H9 (cell line): ENCODE measurements around the gene ACOXL. TPM values are rescaled to one million over a fixed set of nuclear protein-coding genes. Genes with fewer than 3 reads are reported as not detected.

Source experiments
- DNase-seq: peaks from one replicate; pipeline ENCODE4 v3.0.0-alpha.2; 2017
- H2AFZ ChIP-seq: one replicate; pipeline ENCODE4 v1.6.1; 2013; ENCODE audit warnings: mild to moderate bottlenecking, low read length, control low read depth, moderate library complexity
- H2AK5ac ChIP-seq: 2 replicates; pipeline ENCODE4 v1.6.1; 2013; ENCODE audit warnings: low read length, control low read depth, mixed read lengths; ENCODE audit not compliant: insufficient read length
- H2BK120ac ChIP-seq: one replicate; pipeline ENCODE4 v1.6.1; 2013; ENCODE audit warnings: low read depth, mild to moderate bottlenecking, low read length, control low read depth, inconsistent platforms; ENCODE audit not compliant: poor library complexity, severe bottlenecking
- H2BK12ac ChIP-seq: 2 replicates; pipeline ENCODE4 v1.6.1; 2013; ENCODE audit warnings: low read length, control low read depth, mixed read lengths, low read depth; ENCODE audit not compliant: insufficient read length
- H2BK15ac ChIP-seq: 2 replicates; pipeline ENCODE4 v1.6.1; 2013; ENCODE audit warnings: low read depth, low read length, control low read depth
- H2BK20ac ChIP-seq: one replicate; pipeline ENCODE4 v1.6.1; 2013; ENCODE audit warnings: low read depth, mild to moderate bottlenecking, low read length, control low read depth, inconsistent platforms; ENCODE audit not compliant: poor library complexity, severe bottlenecking
- H2BK5ac ChIP-seq: 2 replicates; pipeline ENCODE4 v1.6.1; 2013; ENCODE audit warnings: low read length, control low read depth, mixed read lengths; ENCODE audit not compliant: insufficient read length
- H3K14ac ChIP-seq: 2 replicates; pipeline ENCODE4 v1.6.1; 2013; ENCODE audit warnings: low read length, control low read depth; ENCODE audit not compliant: insufficient read depth
- H3K18ac ChIP-seq: 2 replicates; pipeline ENCODE4 v1.6.1; 2013; ENCODE audit warnings: low read depth, mild to moderate bottlenecking, mixed read lengths, low read length, control low read depth; ENCODE audit not compliant: insufficient read length
- H3K23ac ChIP-seq: 2 replicates; pipeline ENCODE4 v1.6.1; 2013; ENCODE audit warnings: low read length, control low read depth, mixed read lengths, low read depth; ENCODE audit not compliant: insufficient read length
- H3K23me2 ChIP-seq: 2 replicates; pipeline ENCODE4 v1.6.1; 2013; ENCODE audit warnings: low read depth, mild to moderate bottlenecking, mixed read lengths, low read length, control low read depth; ENCODE audit not compliant: insufficient read length, poor library complexity, severe bottlenecking
- H3K27ac ChIP-seq: 2 replicates; pipeline ENCODE4 v1.5.1; 2013; ENCODE audit warnings: low read length, control low read depth, mixed read lengths, low read depth; ENCODE audit not compliant: insufficient read length
- H3K27me3 ChIP-seq: 2 replicates; pipeline ENCODE4 v1.6.1; 2013; ENCODE audit warnings: low read length, control low read depth, inconsistent platforms; ENCODE audit not compliant: insufficient read depth
- H3K4ac ChIP-seq: 2 replicates; pipeline ENCODE4 v1.6.1; 2013; ENCODE audit warnings: low read depth, mild to moderate bottlenecking, control low read depth, inconsistent platforms, low read length, moderate library complexity
- H3K4me1 ChIP-seq: 2 replicates; pipeline ENCODE4 v1.6.1; 2013; ENCODE audit warnings: low read length, control low read depth, inconsistent platforms; ENCODE audit not compliant: insufficient read depth
- H3K4me2 ChIP-seq: 2 replicates; pipeline ENCODE4 v1.6.1; 2013; ENCODE audit warnings: low read length, control low read depth, mixed read lengths; ENCODE audit not compliant: insufficient read length, insufficient read depth
- H3K56ac ChIP-seq: 2 replicates; pipeline ENCODE4 v1.6.1; 2013; ENCODE audit warnings: low read depth, mild to moderate bottlenecking, mixed read lengths, low read length, control low read depth; ENCODE audit not compliant: insufficient read length
- H3K79me1 ChIP-seq: 2 replicates; pipeline ENCODE4 v1.6.1; 2013; ENCODE audit warnings: low read depth, mild to moderate bottlenecking, moderate library complexity, low read length, control low read depth, inconsistent platforms; ENCODE audit not compliant: insufficient read depth, poor library complexity, severe bottlenecking
- H3K79me2 ChIP-seq: 2 replicates; pipeline ENCODE4 v1.6.1; 2013; ENCODE audit warnings: low read length, control low read depth, inconsistent platforms; ENCODE audit not compliant: insufficient read depth
- H3K9ac ChIP-seq: 2 replicates; pipeline ENCODE4 v1.6.1; 2013; ENCODE audit warnings: low read length, control low read depth, mixed read lengths; ENCODE audit not compliant: insufficient read length; ENCODE audit errors: extremely low read depth
- H3K9me3 ChIP-seq: one replicate; pipeline ENCODE4 v1.6.1; 2013; ENCODE audit warnings: low read depth, low read length, inconsistent platforms; ENCODE audit not compliant: control insufficient read depth
- H3T11ph ChIP-seq: one replicate; pipeline ENCODE4 v1.6.1; 2013; ENCODE audit warnings: mild to moderate bottlenecking, low read length, control low read depth, inconsistent platforms
- H4K20me1 ChIP-seq: one replicate; pipeline ENCODE4 v1.6.1; 2013; ENCODE audit not compliant: control insufficient read depth, insufficient read length, insufficient read depth
- H4K5ac ChIP-seq: 2 replicates; pipeline ENCODE4 v1.6.1; 2013; ENCODE audit warnings: low read depth, mild to moderate bottlenecking, mixed read lengths, low read length, control low read depth; ENCODE audit not compliant: insufficient read length
- H4K8ac ChIP-seq: replicated peaks from 2 replicates; pipeline ENCODE4 v1.6.1; 2013; ENCODE audit warnings: low read length, control low read depth, mixed read lengths, low read depth; ENCODE audit not compliant: insufficient read length
- H4K91ac ChIP-seq: 2 replicates; pipeline ENCODE4 v1.6.1; 2013; ENCODE audit warnings: low read depth, mild to moderate bottlenecking, moderate library complexity, mixed read lengths, low read length, control low read depth; ENCODE audit not compliant: insufficient read length
- H3K27ac Mint-ChIP-seq, 3 experiments: 2 replicates in 2 of 3; 3 replicates in 1 of 3; pipeline ENCODE4 v1.8.0; 2020 to 2021; ENCODE audit warnings: mixed read lengths in 3 of 3, mild to moderate bottlenecking in 1 of 3, moderate library complexity in 1 of 3
- H3K27me3 Mint-ChIP-seq: 2 replicates; pipeline ENCODE4 v1.8.0; 2021; ENCODE audit warnings: low read depth, mild to moderate bottlenecking, moderate library complexity, mixed read lengths
- H3K36me3 Mint-ChIP-seq, 3 experiments: 2 replicates in 2 of 3; 3 replicates in 1 of 3; pipeline ENCODE4 v1.8.0; 2020 to 2021; ENCODE audit warnings: low read depth in 3 of 3, mixed read lengths in 3 of 3; ENCODE audit not compliant: insufficient read depth in 1 of 3
- H3K4me1 Mint-ChIP-seq, 2 experiments: 2 replicates each; pipeline ENCODE4 v1.8.0; 2020; ENCODE audit warnings: mixed read lengths in 2 of 2
- H3K4me3 Mint-ChIP-seq, 2 experiments: 2 replicates in 1 of 2; 3 replicates in 1 of 2; pipeline ENCODE4 v1.8.0; 2020 to 2021; ENCODE audit warnings: mild to moderate bottlenecking in 2 of 2, mixed read lengths in 2 of 2, moderate library complexity in 1 of 2
- H3K9me3 Mint-ChIP-seq, 2 experiments: 2 replicates in 1 of 2; 3 replicates in 1 of 2; pipeline ENCODE4 v1.8.0; 2020; ENCODE audit warnings: mild to moderate bottlenecking in 2 of 2, mixed read lengths in 2 of 2, moderate library complexity in 1 of 2
- CTCF ChIP-seq: fragments of 200-600 bp; sonication (generic); conservative IDR thresholded peaks from 3 replicates; pipeline ENCODE4 v1.8.0; 2021; ENCODE audit warnings: antibody characterized with exemption, mild to moderate bottlenecking
- WGBS: extraction: QIAGEN DNeasy Blood & Tissue Kit; methylation state at CpG from one replicate; pipeline ENCODE4 v1.1.7; 2013; ENCODE audit warnings: missing lambda C conversion rate, low lambda C conversion rate, mixed read lengths; ENCODE audit not compliant: insufficient read length; ENCODE audit errors: extremely low coverage; 5-methylcytosine and 5-hydroxymethylcytosine counted together
- total RNA-seq: library from RNA; stranded (reverse); gene quantifications from 2 replicates; pipeline ENCODE4 v1.2.1, GENCODE V29; 2021

The ACOXL gene
- total RNA-seq, 1 experiment from 2014 or later = 37.6 TPM

- no CpG with 5 or more reads among the region's 5 CpGs for WGBS
- no peak overlapping the region; a peak in 1 of 7 replicates for H3K27ac Mint-ChIP-seq
Measured at GRCh38 chr2:111053825-111054515, 321.6 kb downstream of the ACOXL start.

More at GRCh38 chr2:111053825-111054515, 321.6 kb downstream of the ACOXL start:
- Histone ChIP-seq H3K4ac (no peak overlapping the region), H2BK20ac (no peak overlapping the region), H4K8ac (no peak overlapping the region), H2AFZ (no peak overlapping the region), H3K27ac (no peak overlapping the region), H3K14ac (no peak overlapping the region), H3K4me2 (no peak overlapping the region), H3K79me2 (no peaks in the 10 kb centered on the region), H3K9ac (no peak overlapping the region), H3K4me1 (no peaks in the 10 kb centered on the region), H4K5ac (no peak overlapping the region), H4K20me1 (no peaks in the 10 kb centered on the region), H3K18ac (no peak overlapping the region), H3T11ph (no peak overlapping the region), H3K27me3 (no peaks in the 10 kb centered on the region), H4K91ac (no peak overlapping the region), H2BK15ac (no peak overlapping the region), H2BK120ac (no peak overlapping the region), H2AK5ac (no peak overlapping the region), H3K56ac (no peak overlapping the region), H3K23me2 (no peaks in the 10 kb centered on the region), H2BK5ac (no peak overlapping the region), H3K79me1 (no peaks in the 10 kb centered on the region), H3K9me3 (no peaks in the 10 kb centered on the region), H3K23ac (no peak overlapping the region), H2BK12ac (no peak overlapping the region)
- Mint-ChIP-seq H3K36me3 (peaks cover 0 to 7% (median 5%) of the 10 kb centered on the region in 3 experiments; a peak in 4 of 7 replicates), H3K4me3 (no peak overlapping the region), H3K27me3 (no peaks in the 10 kb centered on the region), H3K9me3 (no peaks in the 10 kb centered on the region), H3K4me1 (no peaks in the 10 kb centered on the region)
- DNase-seq = no peak
- TF ChIP-seq CTCF = no peak
